ENCODE results near the gene TTI1. TPM values are rescaled to one million over a fixed set of nuclear protein-coding genes. Genes with fewer than 3 reads are reported as not detected.

Gene TTI1
- total RNA-seq, 1 experiment from 2014 or later = 37.4 TPM

- H3K9me3 Mint-ChIP-seq = peaks cover 7 to 13% of the 10 kb centered on the region in 2 experiments
- Histone ChIP-seq H3K27ac (ENCODE audit: insufficient read length, low read depth, low read length) (no peak overlapping the region), H4K5ac (ENCODE audit: insufficient read length, low read depth, low read length) (no peak overlapping the region), H3K23me2 (ENCODE audit: insufficient read length, low read depth, low read length, poor library complexity, severe bottlenecking) (no peaks in the 10 kb centered on the region), H2BK15ac (ENCODE audit: low read depth, low read length) (no peak overlapping the region), H3K4ac (ENCODE audit: low read depth, low read length) (no peak overlapping the region), H2BK120ac (ENCODE audit: low read depth, low read length, poor library complexity, severe bottlenecking) (no peak overlapping the region), H3K4me2 (ENCODE audit: insufficient read depth, insufficient read length, low read length) (no peak overlapping the region), H2AFZ (ENCODE audit: low read length) (no peak overlapping the region), H3T11ph (ENCODE audit: low read length) (no peak overlapping the region), H3K23ac (ENCODE audit: insufficient read length, low read depth, low read length) (no peak overlapping the region), H3K27me3 (ENCODE audit: insufficient read depth, low read length) (no peaks in the 10 kb centered on the region), H3K14ac (ENCODE audit: insufficient read depth, low read length) (no peak overlapping the region), H3K79me2 (ENCODE audit: insufficient read depth, low read length) (no peaks in the 10 kb centered on the region), H3K18ac (ENCODE audit: insufficient read length, low read depth, low read length) (no peak overlapping the region), H2AK5ac (ENCODE audit: insufficient read length, low read length) (no peak overlapping the region), H3K9me3 (ENCODE audit: control insufficient read depth, low read depth, low read length) (peaks cover 4% of the 10 kb centered on the region), H2BK5ac (ENCODE audit: insufficient read length, low read length) (no peak overlapping the region), H4K91ac (ENCODE audit: insufficient read length, low read depth, low read length) (no peak overlapping the region), H4K20me1 (ENCODE audit: control insufficient read depth, insufficient read depth, insufficient read length) (no peaks in the 10 kb centered on the region), H2BK20ac (ENCODE audit: low read depth, low read length, poor library complexity, severe bottlenecking) (no peak overlapping the region), H3K79me1 (ENCODE audit: insufficient read depth, low read depth, low read length, poor library complexity, severe bottlenecking) (peaks cover 3% of the 10 kb centered on the region), H4K8ac (replicated peaks; ENCODE audit: insufficient read length, low read depth, low read length) (no peak overlapping the region), H3K9ac (ENCODE audit: extremely low read depth, insufficient read length, low read length) (no peak overlapping the region), H3K56ac (ENCODE audit: insufficient read length, low read depth, low read length) (no peak overlapping the region), H2BK12ac (ENCODE audit: insufficient read length, low read depth, low read length) (no peak overlapping the region), H3K4me1 (ENCODE audit: insufficient read depth, low read length) (no peaks in the 10 kb centered on the region)
- H3K27ac Mint-ChIP-seq = no peak overlapping the region
- no peaks in the 10 kb centered on the region for H3K27me3 Mint-ChIP-seq (ENCODE audit: low read depth)
- H3K4me3 Mint-ChIP-seq = no peak overlapping the region
- no CpG with 5 or more reads among the region's 2 CpGs for whole genome bisulfite sequencing (ENCODE audit: extremely low coverage, insufficient read length, low lambda C conversion rate)
- DNase-seq = no peak
- no peak for TF ChIP-seq CTCF (conservative IDR thresholded peaks at IDR 0.05)
- no peaks in the 10 kb centered on the region; a peak in 1 of 4 replicates for H3K4me1 Mint-ChIP-seq
- peaks cover 39 to 70% (median 67%) of the 10 kb centered on the region in 3 experiments for H3K36me3 Mint-ChIP-seq (ENCODE audit: insufficient read depth in 1 of 3, low read depth in 3 of 3)
Observed at GRCh38 chr20:38013887-38014286, 19.4 kb downstream of the TTI1 start.

All from H9 (cell line).